Amygdala (tissue), 56 donors: ENCODE measurements around the gene BSDC1.
"Not testable (repeated sequence)": the region's sequence is repeated elsewhere in the genome, so short reads cannot be mapped to it uniquely, and the experiment has no call there.

Experiments used
- DNase-seq, 56 donors: peaks; one replicate each; lab custom pipeline; 2025; lab: John Stamatoyannopoulos, UW

The BSDC1 gene

DNA sequence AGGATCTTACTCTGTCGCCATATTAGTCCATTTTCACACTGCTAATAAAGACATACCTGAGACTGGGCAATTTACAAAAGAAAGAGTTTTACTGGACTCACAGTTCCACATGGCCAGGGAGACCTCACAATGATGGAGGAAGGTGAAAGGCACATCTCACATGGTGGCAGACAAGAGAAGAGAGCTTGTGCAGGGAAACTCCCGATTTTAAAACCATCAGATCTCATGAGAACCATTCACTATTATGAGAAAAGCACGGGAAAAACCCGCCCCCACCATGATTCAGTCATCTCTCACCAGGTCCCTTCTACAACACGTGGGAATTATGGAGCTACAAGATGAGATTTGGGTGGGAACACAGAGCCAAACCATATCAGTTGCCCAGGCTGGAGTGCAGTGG lies 2.3 kb upstream of the BSDC1 start:
- not testable (repeated sequence) for DNase-seq

DNA sequence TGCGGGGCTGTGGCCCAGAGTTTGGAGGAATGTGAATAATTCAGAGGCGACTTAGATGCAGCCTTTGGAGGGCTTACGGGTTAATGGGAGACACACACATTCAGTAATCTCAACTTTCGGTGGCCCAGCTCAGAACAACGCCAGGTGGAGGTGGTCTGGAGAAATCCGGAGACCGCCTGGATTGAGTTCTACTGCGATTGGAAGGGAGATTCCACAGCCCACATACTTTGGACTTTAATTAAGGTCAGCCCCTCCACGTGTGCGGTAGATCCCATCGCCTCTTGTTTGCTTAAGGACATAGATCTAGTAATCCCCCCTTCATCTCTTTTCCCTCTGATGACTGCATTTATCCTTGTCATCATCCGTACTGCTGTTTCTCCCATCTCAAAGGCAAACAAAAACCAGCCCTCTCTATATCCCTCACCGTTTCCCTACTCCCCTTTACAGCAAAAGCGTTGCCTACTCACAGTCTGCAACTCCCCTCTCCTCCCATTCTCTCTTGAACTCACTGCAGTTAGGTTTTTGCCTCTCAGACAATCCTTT lies 720 bp upstream of the BSDC1 start:
- DNase-seq: peak in 1 of 56 donors; percentile 51

DNA sequence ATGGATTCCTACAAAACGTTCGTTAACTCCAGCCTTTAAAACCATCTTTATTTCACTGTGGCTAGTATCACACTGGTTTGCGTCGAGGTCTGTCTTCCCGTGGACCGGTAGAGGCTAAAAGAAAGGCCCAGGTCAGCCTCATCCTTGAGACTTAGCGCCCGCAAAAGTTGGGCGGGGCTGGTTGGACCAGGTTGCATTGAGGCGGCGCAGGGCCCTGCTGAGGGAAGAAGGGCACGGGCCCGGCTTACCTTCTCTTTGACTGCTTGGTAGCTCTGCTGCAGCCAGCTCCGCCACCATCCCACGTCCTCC lies 455 bp downstream of the BSDC1 start:
- DNase-seq: peak in 10 of 56 donors; percentile 23 to 60 (median 44)

DNA sequence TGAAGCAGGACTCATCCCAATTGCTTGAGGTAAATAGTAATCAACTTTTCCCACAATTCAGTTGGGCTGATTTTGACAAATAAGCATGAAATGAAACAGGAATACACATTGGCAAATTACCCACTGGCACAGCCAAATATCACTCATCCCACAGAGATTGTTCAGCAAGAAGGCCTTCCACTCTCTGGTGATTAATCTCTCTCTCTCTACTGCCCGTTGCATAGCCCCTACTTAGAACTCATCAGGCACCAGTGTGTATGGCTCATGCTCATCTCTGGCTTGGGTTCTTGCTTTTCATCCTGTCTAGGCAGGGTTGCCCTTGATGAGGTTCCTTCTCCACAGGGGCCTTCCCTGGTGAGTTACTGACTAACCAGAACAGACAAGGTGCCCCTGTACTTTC lies 1.1 kb downstream of the BSDC1 start:
- DNase-seq: no peak

DNA sequence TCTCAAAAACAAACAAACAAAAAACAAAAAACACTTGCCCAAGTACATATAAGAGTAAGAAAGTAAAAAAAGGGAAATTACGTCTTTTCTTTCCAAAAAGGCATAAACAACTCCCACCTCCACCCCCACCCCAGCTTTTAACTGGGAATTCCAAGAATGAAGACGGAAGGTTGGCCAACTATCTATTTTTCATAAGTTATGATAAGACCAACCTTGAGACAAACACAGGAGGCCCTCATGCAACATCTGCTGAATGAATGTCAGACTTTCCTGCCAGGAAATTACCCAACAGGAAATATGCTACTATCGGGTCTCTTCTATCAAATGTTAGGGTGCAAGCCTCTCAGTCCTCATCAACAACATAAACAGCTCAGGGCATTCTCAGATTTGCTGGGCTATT lies 1.9 kb downstream of the BSDC1 start:
- DNase-seq: no peak

DNA sequence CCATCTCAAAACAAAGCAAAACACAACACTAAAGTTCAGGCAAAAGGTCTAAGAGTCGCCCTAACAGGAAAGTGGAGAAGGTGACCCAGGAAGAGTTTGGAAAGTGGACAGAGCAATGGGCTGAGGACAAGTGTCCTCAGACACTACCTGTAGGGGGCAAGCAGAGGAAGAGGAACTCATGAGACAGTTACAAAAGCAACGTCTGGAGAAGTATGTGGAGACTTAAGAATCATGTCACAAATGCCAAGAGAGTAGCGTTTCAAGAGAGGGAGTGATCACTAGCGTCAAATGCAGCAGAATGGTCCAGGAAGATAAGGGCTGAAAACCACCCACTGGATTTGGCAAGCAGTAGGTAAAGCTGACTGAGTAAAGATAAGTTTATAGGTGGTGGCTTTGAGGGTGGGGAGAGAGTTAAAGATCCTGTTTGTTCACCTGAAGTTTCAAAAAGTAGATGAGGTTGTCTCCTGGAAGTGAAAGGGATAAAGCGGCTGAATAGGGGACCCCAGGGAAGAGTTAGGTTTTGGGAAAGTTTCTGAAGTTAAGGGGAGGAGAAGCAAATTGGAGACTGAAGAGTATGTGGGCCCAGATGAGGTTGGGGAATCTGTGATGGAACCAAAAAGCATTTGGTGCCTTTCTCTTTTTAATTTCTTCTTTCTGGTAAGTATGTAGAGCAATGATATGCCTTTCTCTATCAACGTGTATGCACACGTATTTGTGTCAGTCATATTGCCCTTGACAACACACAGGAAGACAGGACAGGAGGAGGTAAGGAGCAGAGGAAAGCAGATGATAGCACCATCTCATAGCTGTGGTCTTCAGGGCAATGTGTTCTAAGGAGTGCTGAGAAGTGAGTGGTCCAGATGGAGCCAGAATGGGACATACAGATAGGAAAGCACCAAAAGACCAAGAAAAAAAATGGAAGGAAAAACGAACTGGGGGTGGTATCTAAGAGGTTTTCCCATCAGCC lies 3.1 kb downstream of the BSDC1 start:
- no peak for DNase-seq

DNA sequence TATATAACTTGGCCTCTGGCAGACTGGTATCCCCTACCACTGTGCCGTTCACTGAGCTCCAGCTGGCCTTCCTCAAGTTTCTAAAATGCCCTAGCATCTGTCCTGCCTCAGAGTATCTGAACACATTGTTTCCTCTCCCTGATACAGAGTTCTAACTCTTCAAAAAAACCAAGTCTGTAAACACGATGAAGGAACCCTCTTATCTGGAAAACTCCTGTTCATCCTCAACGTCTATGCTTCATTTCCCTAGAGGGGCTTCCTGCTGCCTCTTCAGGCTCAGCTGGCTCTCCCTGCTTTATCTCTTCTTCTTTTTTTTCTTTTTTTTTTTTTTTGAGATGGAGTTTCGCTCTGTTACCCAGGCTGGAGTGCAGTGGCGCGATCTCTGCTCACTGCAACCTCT lies 5.6 kb downstream of the BSDC1 start:
- DNase-seq: no peak

DNA sequence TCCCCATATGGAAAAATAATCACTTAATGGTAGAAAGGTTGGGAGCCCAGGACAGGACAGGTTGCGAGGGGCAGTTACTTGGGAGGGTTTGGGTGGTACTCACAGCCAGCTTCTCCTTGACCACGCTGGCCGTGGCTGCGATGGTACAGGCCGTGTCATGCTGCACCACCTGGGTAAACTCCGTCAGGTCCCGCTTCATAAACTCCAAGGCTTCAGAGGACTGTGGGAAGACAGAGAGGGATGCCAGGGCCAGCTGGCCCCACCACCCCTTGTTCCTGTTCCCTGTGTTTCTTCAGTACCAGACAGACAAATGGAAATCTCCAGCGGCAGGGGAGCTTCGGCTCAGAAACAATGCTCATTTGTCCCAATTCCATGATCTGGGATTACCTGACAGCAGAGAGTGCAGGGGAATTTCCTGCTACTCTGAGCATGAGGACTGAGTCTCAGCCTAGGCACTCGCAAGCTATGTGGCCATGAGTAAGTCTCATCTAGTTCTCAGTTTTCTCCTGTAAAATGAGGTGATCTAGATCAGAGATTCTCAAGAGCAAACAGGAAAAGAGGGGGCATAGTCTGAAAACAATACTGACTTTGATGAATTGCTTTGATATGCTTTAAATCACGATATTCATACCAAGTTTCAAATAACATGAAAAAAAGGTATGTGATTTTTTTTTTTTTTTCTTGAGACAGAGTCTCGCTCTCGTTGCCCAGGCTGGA lies 7.4 kb downstream of the BSDC1 start:
- DNase-seq: no peak

DNA sequence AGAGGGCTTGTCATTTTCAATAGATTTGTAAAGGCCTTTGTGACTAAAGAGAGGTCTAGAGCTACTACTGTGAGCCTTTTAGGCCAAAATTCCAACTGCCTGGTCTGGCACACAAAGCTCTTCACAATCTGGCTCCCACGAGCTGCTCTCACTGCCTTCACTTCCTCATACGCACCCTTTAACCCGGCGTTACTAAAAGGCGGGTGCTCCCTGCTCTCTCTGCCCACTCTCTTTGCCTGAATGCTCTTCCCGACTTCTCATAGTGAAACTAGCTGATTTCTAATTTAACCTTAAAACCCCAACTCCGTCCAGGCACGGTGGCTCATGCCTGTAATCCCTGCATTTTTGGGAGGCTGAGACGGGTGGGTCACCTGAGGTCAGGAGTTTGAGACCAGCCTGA lies 14.2 kb downstream of the BSDC1 start:
- no peak for DNase-seq

DNA sequence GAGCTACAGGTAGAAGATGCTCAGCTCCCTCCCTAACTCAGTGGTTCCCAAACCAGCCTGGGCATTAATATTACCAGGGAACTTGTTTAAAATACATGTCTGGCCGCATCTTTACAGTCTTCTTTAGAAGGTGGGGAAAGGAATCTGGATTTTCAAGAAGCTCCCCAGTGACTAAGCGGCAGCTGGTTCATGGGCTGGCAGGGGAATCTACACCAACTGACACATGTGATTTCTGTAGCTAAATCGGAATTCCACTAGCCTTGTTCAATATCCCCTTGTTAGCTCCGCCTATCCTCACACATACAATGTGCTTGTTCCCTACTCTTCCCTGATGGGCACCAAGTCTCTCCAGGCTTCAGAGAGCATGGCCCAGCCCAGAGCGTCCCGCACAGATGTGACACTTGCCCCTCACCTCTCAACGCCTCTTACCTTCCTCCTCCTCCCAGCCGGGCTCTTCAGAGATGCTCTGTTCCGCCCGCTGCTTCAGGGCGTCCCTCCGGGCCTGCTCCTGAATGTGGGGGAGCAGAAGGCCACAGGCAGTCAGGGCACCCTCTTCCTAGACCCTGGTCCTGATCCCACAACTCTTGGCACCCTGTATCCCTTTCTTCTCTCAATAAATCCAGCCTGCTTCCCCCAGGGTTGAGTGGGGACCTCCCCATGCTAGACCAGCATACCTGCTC lies 16.6 kb downstream of the BSDC1 start:
- peak in 1 of 56 donors; percentile 10 for DNase-seq

DNA sequence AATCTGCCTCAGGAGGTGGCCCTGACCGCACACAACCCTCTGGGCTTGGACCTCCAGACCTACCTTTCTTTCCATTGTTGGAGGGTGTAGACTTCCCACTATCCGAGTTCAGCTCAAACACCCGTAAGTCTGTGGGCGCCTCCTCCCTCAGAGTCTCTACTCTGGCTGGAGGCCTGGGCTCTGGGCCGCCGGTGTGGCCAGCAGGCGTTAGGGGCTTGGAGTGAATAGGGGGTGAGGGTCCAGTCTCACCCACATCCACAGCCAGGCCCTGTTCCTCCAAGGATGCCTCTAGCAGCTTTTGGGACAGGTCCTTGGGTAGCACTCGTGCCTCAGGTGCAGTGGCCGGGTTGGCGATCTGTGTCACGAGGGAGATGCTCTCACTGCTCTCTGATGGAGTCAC lies 18.0 kb downstream of the BSDC1 start:
- DNase-seq: no peak

DNA sequence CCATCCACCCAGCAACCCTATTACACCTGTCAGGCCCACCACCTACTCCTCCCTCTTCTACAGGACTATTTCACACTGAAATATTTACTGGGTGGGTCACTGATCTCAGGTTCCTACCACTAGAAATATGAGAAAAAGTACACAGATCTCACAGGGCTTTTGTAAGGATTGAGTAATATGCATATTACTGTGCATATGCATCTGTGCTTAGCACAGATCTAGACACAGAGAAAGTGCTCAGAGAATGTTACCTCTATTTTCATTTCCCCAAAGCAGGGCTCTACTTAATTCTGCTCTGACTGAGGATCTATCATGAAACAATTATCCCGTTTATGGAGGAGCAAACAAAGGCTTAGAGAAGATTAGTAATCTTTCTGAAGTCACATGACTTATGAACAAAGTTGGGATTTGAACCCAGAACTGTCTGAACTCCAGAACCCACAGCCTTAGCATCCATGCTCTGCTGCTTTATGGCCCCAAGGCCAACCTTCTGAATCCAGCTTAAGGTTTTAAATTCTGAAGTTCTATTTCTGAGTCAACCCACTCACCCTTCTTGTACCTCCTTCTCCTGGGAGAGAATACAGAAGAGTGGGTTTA lies 20.1 kb downstream of the BSDC1 start:
- DNase-seq: no peak

DNA sequence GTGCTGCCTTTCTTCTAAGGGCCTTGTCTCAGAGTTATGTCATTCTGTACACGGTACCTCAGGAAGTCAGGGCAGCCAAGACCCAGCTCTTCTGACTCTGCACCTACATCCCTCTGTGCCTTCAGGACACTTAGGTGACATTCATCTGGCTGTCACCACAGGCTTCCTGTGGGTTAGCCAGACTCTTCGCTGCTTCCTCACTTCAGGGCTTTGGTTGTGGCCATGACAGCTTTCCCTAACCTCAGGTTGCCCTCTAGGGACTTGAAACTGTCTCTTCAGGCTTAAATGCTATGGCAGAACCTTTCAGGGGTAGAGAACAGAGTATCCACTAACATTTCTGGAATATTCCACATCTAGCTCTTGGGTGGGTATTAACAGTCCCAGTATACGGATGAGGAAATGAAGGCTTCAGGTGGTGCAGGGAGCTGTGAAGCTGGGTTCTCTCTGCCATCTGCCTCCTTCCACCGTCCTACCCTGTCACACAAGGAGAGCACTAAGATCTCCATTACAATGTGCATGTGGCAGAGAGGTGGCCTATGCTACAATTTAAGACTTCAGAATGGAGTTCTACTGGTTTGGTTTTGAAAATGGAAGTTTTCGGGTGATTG lies 22.0 kb downstream of the BSDC1 start:
- no peak for DNase-seq

DNA sequence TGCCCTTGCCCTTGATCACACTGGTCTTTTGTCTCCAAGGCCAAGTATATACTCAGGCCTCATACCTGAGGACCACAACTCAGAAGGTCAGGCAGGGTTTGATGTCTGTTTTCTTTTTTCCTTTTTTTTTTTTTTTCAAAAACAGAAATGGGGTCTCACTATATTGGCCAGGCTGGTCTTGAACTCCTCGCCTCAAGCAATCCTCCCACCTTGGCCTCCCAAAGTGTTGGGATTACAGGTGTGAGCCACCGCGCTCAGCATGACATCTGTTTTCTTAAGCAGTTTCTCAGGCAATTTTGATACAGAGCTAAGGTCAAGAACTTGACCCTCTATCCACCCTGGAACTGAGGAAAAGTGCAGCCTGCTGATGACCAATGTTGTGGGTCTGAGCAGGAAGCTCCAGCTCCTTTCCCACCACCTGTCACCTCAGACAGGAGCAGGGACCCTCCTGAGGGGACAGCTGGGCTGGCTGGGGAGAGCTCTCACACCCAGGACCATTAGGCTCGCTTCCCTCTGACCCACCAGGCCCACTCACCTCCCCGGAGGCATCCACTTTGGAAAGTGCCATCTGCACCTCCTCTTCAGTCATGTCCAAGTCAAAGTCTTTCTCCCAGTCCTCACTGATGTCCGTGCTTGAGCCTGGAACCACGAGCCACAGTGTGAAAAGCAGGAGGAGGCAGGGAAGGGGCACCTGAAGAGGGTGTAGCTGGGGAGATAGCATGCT lies 26.2 kb downstream of the BSDC1 start:
- DNase-seq: no peak

DNA sequence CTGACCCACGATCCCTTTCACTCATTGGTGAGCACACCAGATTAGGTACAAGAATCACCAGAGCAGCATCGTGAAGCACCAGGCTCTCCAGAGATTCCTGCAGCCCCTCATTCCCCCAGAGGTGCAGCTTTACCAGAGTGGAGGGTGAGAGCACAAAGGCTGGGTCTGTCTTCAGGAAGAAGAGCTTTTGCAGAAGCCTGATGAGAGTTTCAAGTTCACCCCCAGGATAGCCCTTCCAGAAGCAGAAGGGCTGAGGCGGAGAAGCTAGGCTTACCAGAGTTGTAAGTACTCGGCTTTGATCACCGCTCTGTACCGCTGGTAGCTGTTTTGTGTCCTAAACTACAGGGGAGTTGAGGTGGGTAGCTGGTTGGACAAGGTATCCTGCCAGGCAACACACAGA lies 28.8 kb downstream of the BSDC1 start:
- DNase-seq: no peak

DNA sequence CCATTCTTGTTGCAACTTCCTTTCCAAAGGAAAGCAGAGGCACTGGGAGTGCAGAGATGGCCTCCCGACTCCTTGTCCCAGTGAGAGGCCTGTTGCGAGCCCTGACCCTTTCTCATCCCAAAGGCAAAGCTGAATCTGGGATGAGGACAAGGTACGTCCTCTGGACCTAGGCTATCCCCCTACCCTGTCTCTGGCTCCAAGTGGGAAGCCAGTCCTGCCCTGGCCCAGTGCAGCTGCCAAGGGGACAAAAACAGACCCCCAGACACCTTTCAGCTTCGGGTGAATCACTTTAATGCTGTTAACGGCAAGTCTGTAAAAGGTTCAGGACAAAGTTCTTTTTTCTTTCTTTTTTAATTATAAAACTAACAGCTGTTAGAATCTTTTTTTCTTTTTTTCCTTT lies 29.4 kb downstream of the BSDC1 start:
- no peak for DNase-seq

DNA sequence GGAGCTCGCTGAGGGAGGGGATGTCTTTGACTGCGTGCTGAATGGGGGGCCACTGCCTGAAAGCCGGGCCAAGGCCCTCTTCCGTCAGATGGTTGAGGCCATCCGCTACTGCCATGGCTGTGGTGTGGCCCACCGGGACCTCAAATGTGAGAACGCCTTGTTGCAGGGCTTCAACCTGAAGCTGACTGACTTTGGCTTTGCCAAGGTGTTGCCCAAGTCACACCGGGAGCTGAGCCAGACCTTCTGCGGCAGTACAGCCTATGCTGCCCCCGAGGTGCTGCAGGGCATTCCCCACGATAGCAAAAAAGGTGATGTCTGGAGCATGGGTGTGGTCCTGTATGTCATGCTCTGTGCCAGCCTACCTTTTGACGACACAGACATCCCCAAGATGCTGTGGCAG lies 30.5 kb downstream of the BSDC1 start:
- no peak for DNase-seq

DNA sequence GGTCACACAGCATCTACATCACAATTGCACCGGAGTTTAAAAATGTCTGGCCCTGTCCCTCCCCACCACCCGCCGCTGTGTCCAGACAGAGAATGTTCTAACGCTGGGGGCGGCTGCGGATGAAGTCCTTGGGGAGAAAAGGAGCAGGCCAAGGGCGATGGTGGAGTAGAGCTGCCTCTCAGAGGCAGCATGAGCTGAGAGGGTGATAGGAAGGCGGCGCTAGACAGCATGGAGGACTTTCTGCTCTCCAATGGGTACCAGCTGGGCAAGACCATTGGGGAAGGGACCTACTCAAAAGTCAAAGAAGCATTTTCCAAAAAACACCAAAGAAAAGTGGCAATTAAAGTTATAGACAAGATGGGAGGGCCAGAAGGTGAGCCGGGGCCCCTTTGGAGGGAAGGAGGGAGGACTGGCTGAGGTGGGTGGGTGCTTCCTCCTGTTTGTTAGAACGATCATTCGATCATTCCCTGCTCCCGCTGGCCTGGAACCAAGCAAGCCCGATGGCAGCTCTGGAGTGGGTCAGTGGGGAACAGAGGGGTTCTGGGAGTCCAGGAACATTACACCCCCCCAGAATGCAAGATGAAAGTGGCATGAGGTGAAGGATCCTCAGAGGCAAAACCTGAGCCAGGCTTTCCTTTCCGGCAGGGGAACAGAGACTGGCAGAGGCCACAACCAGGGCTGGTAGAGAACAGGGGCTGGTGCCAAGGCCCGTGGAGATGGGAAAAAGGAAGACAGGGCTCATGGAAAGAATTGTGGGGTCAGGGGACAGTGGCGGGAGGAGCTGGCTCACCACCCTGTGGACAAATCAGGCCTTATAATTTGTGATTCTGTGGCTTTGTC lies 31.5 kb downstream of the BSDC1 start, which contains the start of the genes FAM229A and TSSK3:
Gene FAM229A, minus strand, starts transcription at position 12 of the 840 bp plus-strand sequence. CDS start 394 bp downstream, outside the sequence.
Gene TSSK3, plus strand, starts transcription at position 66 of the 840 bp plus-strand sequence. Its CDS starts 163 bp downstream, at position 229.
- peak in 2 of 56 donors; percentile 44 to 100 for DNase-seq
